ENCODE data around the gene PARVB.

Gene PARVB

DNA sequence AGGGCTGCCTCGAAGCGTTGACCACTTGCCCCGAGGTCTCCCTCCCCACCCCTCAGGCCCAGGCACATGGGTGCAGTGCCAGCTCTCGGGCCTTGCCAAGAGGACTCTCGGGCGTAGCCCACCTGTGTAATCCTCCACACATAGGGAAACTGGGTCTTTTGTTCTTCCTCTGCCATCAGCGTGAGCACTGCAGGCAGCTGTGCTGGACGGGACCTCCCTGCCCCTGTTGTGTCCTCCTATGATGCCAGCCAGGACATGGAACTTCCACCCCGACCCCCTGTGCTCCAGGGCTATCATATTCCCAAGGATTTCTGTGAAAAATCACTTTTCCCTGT lies 66.4 kb downstream of the PARVB start:
- TF ChIP-seq, protein P1, sequence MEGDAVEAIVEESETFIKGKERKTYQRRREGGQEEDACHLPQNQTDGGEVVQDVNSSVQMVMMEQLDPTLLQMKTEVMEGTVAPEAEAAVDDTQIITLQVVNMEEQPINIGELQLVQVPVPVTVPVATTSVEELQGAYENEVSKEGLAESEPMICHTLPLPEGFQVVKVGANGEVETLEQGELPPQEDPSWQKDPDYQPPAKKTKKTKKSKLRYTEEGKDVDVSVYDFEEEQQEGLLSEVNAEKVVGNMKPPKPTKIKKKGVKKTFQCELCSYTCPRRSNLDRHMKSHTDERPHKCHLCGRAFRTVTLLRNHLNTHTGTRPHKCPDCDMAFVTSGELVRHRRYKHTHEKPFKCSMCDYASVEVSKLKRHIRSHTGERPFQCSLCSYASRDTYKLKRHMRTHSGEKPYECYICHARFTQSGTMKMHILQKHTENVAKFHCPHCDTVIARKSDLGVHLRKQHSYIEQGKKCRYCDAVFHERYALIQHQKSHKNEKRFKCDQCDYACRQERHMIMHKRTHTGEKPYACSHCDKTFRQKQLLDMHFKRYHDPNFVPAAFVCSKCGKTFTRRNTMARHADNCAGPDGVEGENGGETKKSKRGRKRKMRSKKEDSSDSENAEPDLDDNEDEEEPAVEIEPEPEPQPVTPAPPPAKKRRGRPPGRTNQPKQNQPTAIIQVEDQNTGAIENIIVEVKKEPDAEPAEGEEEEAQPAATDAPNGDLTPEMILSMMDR (IDR thresholded peaks at IDR 0.05; ENCODE audit: low read depth, low read length): no peak
- no peak overlapping the region for H3K4me3 ChIP-seq (ENCODE audit: low read depth, low read length)

DNA sequence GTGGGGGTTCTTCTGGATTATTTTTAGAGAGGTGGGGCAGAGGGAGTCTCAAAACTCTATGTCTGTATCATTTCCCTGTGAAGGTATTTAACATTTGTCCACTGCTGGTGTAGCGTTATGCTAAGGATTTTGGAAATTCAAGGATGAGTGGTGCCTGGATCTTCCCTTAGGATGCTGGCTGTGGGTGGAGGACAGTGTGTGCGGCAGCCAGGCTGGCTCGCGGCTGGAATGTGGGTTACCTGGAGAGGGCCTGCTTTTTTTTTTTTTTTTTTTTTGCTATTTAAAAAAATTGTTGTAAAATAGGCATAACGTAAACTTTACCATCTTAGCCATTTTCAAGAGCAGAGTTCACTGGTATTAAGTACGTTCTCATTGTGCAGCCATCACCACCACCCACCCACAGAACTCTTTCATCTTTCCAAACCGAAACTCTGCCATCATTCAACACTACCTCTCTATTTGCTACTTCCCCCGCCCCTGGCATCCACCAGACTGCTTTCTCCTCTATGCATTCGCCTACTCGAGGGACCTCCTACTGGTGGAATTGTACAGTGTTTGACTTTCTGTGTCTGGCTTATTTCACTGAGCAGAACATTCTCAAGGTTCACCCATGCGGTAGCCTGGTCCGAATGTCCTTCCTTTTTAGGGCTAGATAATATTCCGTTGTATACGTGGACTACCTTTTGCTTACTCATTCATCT lies 67.1 kb downstream of the PARVB start:
- TF ChIP-seq, protein P1 (IDR thresholded peaks at IDR 0.05; ENCODE audit: low read depth, low read length): no peak
- H3K4me3 ChIP-seq (ENCODE audit: low read depth, low read length): no peak overlapping the region

DNA sequence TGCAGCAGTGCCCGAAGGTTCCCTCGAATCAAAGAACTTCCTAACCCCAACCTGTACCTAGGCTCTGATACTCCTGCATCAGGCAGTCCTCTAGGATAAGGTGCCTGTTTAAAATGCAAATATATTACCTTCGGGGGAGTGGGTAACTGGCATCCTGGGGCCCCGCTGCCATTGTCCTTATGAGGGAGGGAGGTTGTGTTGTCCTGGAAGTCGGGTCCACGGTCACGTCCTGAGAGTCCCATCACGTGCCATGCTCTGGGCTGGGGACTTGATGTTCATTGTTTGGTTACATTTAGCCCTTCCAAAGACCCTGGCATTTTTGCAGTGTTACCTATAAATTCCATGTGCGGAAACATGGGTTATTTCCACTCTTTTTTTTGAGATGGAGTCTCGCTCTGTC lies 67.6 kb downstream of the PARVB start:
- TF ChIP-seq, protein P1 (IDR thresholded peaks at IDR 0.05; ENCODE audit: low read depth, low read length): no peak
- H3K4me3 ChIP-seq (ENCODE audit: low read depth, low read length): no peak overlapping the region

DNA sequence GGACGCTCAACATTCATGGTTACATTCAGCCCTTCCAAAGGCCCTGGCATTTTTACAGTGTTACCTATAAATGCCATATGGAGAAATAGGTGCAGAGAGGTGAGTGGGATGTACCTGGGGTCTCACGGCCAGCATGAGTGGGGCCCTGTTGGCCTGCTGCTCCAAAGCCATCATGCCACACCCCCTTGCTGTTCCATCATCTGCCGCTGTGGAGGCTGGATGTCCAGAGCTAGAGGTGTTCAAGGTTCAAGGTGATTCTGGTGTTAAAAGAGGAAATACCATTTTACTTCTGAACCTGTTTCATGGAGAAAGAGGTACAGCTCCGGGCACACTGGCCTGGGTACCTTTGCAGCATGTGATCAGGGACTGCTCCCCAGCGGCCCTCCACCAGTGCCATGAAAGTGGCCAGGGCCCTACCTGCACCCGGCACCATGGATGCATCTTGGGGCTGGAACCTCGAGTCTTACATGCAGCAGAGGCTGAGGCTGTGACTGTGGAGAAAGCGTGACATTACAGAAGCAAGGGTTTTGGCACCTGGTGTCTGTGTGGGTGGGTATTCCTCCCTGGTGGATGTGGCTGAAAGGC lies 68.6 kb downstream of the PARVB start:
- TF ChIP-seq, protein P1 (IDR thresholded peaks at IDR 0.05; ENCODE audit: low read depth, low read length): no peak
- H3K4me3 ChIP-seq (ENCODE audit: low read depth, low read length): no peak overlapping the region

DNA sequence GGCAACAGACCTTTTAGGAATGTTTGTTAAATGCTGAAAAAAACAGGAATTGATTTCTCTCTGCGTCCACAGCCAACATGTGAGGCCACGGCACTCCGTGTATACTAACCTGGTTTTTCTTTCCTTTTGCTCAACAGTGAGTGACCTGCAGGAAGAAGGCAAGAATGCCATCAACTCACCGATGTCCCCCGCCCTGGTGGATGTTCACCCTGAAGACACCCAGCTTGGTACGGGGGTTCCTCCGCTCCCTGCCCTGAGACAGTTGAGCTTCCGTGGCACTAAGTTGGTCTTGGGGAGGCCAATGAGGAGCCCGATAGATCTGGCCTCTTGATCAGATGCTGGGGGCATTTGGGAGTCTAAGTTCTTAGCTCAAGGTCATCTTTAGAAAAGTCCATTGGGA lies 69.7 kb downstream of the PARVB start:
- no peak overlapping the region for H3K4me3 ChIP-seq (ENCODE audit: low read depth, low read length)
- TF ChIP-seq, protein P1 (IDR thresholded peaks at IDR 0.05; ENCODE audit: low read depth, low read length): no peak

DNA sequence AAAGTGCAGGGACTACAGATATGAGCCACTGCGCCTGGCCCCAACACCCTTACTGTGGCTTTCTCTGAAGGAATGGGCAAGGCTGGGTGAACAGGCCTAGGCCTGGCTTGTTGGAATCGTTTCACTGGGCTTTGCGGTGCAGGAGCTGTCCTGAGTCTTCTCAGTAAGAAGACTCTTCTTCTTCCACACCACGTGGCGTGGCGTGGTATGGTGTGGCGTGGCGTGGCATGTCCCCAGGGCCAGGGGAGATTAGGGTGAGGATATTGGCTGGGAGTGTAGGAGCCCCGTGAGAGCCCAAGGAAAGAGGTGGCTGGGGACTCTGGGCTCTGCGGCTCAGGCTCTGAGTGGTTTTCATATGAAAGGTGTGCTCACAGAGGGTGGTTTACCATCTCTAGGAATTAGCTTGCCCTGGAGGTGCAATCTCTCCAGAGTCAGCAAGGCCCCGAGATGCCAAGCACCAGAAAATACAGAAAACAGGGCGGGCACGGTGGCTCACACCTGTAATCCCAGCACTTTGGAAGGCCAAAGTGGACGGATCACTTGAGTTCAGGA lies 70.7 kb downstream of the PARVB start:
- TF ChIP-seq, protein P1 (IDR thresholded peaks at IDR 0.05; ENCODE audit: low read depth, low read length): no peak
- H3K4me3 ChIP-seq (ENCODE audit: low read depth, low read length): no peak overlapping the region

DNA sequence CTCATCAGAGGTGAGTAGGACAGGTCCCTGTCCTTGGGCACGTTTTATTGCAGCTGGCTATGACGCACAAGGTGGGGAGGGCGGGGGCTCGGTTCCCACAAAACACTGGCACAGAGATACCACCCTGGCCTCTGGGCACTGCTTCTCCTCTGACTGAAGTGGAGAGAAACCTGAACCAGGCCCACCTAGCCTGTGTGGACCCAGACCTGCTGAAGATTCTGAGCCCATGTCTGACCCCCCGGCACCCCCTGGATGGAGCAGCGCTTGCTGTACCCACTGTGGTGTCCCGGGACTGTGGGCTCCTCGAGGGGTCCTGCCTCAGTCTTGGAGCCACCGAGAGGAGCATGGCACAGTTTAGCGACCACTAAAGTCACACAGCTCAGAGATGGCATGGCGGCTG lies 72.6 kb downstream of the PARVB start:
- no peak overlapping the region for H3K4me3 ChIP-seq (ENCODE audit: low read depth, low read length)
- TF ChIP-seq, protein P1 (IDR thresholded peaks at IDR 0.05; ENCODE audit: low read depth, low read length): no peak
